ENCODE measurements around the gene FGGY. TPM values are rescaled to one million over a fixed set of nuclear protein-coding genes. Genes with fewer than 3 reads are reported as not detected.

Gene FGGY
- polyA plus RNA-seq, result 6.0 and 11.4 TPM in 2 replicates

GRCh38 chr1:59296358-59297256 is at the start of gene FGGY:
FGGY (plus strand) TSS chr1:59297094; CDS start chr1:59321550, 24,456 bp downstream.

